ENCODE measurements around the gene GTF3C2.
A peak's percentile ranks its signal among the peaks of the same experiment; 100 is the strongest.
"Not testable (repeated sequence)": the region's sequence is repeated elsewhere in the genome, so short reads cannot be mapped to it uniquely, and the experiment has no call there.

Gene GTF3C2

DNA sequence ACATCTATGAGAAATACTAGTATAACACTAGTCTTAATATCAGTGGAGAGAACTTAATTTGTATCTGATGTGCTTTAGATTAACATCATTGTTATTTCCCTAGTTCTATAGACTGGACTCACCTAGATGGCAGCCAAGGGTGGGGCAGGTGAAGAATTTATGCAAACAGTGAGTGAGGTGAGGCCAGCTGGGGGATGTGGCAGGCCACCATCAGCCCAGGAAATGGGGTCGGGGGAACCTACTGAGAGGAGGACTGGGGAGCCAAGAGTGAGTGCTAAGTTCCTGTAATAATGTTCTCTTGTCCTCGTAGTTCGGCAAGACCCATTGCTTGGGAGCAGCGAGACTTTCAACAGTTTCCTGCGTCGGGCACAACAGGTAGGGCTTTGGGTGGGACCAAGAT, 16.4 kb upstream of the GTF3C2 start:
- FAIRE-seq = no peak

DNA sequence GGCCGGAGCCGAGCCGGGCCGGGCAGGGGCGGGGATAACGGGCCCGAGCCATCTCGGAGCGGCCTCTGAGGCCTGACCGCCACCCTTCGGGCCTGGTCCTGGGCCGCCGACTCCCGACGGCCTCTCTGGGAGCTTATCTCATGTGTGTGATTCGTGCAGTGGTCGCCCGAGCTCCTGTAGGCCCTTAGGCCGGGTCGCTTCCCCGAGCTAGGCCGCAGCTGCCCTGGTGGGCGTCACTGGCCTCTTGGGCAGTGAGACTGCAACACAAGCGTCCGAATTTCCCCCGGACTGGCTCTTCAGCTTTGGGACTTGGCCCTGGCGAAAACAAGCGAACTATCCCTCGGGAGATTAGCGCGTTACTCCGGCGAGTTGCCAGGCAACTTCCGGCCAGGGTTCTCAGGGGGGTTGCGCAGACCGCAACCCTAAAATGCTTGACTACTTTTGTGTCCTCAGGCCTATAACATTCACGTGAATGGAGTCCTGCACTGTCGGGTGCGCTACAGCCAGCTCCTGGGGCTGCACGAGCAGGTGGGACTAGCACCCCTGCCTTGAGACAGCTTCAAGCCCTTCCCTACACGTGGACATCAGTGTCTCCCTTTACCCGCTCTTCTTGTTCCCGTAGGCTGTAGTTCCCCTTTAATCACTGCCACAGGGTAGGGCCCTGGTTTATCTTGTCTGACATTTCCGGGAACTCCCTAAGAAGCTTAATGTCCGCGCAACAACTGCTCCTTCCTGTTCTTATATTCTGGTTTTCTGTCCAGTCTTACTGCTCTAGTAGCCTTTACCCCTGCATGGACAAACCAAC, 14.5 kb upstream of the GTF3C2 start:
- no peak for FAIRE-seq

DNA sequence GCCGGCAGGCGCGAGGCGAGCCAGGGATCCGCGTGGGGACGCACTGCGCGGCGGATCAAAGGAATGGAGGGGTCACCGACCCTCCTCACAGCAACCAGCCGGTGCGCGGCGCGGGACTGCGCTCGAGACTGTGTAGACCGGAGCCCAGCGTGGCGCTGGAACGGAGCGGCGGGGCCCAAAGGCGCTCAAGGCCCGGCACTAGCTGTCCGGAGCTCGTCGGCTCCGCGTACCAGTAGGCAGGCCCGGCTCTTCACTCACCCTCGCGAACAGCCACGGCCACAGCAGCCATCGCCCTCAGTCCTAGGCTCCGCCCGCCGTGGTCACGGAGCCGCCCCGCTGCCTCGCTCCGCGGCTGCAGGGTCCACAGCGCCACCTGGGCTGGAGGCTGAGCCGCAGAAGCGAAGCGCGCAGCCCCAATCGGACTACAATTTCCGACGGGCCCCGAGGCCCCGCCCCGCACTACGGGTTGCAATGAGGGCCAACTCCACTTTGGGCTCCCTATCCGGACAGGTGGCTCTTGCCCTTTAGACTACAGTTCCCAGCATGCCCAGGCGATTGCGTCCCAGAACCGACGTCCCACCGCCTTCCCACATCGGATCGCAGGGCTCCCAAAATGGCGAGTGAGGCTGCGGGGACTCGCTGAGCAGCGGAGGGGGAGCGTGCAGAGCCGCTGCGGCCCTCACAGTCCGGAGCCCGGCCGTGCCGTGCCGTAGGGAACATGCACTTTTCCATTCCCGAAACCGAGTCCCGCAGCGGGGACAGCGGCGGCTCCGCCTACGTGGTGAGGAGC, 13.7 kb upstream of the GTF3C2 start, which contains the start of the genes EIF2B4 and SNX17:
Gene EIF2B4, minus strand, starts transcription at position 313 of the 790 bp plus-strand sequence. Its CDS starts 24 bp downstream, at position 289.
Gene SNX17, plus strand, starts transcription at position 591 of the 790 bp plus-strand sequence. Its CDS starts 128 bp downstream, at position 719.
- FAIRE-seq = peak; percentile 33

DNA sequence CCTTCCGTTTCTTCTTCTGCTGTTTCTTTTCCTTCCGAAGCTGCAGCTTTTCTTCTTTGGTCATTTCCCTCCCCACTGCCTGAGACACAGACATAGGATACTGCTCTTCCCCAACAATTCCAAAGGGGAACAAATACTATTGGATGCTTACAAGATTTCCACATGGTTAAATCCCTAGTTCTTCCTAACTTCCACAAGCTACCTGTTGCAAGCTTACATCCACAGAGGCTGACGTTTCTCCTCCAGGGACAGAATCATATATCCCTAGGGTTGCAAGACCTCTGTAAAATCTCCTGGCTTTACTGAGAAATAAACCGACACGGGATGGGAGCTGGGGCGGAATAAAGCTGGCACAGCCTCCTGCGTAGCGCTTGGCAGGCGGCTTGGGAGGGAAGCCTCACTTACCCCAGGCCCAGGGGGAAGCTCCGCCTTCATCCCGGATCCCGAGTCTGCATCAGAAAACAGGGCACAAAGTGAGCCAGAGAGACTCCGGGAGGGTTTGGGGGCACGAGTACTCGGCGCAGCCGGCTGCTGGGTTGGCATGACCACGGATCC, 13.0 kb upstream of the GTF3C2 start:
- FAIRE-seq = no peak

DNA sequence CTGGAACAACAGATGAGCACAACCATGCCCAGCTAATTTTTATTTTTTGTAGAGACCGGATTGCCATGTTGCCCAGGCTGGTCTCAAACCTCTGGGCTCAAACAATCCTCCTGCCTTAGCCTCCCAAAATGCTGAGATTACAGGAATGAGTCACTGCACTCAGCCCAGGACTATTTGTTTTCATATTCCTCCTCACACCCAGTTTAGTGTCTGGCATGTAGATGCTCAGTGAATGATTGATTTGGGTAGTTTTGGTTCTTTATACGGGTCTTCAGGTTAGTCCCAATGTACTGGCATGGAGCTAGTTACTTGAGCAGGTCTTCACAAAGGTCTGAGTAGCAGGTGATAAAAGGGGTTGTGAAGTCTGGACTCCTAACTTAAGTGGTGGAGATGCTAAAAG, 7.4 kb upstream of the GTF3C2 start:
- no peak for FAIRE-seq

DNA sequence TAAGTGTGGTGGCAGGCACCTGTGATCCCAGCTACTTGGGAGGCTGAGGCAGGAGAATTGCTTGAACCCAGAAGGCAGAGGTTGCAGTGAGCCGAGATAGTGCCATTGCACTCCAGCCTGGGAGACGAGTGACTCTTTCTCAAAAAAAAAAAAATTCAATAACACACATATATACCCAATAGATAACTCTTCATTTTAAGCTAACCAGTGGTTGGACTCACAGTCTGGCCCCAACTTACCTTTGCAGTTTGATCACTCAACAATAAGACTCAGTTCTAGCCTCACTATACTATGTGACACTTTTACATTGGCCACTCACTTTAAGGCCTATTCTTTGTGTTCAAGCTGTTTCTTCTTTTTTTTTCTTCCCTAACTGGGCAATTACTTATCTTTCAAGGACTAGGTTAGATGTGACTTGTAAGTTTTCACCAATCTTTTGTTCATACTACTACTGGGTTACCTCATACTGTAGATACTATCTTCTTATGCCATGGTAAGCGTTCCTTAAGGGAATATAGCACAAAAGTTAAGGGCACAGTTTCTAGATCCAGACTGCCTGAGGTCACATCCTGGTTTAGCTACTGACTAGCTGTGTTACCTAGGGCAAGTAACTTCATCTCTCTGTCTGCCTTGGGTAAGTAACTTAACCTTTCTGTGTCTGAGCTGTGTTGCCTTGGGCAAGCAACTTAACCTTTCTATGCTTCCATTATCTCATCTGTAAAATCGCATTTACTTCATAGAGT, 6.3 kb upstream of the GTF3C2 start:
- no peak for FAIRE-seq

DNA sequence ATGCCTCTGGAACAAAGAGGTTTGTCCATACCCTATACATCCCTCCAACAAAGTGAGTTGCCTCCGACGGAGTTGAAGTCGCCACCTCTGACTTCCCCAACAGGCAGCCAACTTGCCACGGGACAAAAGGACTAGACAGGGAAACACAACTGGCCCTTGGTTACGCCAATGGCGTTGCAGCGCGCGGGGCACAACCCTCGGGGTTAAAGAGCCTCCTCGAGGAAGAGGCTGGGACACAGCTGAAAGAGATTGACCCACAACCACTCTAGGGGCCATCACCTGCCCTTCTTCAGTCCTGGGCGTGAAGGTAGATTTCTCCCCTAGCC, 545 bp downstream of the GTF3C2 start:
- no peak for FAIRE-seq

DNA sequence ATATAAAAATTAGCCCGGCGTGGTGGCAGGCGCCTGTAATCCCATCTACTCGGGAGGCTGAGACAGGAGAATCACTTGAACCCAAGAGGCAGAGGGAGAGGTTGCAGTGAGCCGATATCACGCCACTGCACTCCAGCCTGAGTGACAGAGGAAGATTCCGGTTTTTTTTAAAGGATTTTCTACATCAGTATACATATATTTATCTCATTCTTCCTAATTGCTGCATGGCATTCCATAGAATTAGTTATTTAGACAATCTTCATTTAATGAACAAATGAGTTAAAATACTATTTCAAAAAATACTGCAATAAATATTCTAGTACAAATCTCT, 2.0 kb downstream of the GTF3C2 start:
- no peak for FAIRE-seq

DNA sequence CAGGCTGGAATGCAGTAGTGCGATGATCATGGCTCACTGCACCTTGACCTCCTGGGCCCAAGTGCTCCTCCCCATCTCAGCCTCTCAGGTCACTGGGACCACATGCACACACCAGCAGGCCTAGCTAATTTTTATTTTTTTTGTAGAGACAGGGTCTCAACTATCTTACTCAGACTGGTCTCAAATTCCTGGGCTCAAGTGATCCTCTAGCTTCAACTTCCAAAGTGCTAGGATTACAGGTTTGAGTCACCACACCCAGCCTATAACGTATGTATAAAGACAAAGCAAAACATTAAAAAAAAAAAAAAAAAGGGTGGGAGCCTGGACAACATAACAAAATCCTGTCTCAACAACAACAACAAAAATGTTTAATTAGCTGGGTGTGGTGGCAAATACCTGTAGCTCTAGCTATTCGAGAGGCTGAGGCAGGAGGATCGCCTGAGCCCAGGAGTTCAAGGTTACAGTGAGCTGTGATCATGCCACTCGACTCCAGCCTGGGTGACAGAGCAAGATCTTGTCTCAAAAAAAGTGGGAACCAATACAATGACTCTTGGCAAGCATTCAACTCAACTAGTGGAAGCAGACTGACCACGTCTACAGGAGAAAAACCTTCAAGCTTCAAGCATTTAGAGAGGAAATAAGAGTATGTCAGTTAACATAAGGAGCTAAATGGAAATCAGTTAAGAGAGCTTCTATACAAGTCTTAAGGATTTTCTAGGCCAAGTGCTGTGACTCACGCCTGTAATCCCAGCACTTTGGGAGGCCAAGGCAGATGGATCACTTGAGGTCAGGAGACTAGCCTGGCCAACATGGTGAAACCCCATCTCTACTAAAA, 2.6 kb downstream of the GTF3C2 start:
- no peak for FAIRE-seq

DNA sequence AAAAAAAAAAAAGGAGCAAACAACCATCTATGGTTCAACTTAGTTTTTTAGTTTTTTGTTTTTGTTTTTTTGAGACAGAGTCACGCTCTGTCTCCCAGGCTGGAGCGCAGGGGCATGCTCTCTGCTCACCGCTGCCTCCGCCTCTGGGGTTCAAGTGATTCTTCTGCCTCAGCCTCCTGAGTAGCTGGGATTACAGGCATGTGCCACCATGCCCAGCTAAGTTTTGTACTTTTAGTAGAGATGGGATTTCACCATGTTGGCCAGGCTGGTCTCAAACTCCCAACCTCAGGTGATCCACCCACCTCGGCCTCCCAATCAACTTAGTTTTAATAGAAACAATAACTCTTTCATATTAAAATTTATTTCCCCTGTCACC, 3.2 kb downstream of the GTF3C2 start:
- not testable (repeated sequence) for FAIRE-seq

DNA sequence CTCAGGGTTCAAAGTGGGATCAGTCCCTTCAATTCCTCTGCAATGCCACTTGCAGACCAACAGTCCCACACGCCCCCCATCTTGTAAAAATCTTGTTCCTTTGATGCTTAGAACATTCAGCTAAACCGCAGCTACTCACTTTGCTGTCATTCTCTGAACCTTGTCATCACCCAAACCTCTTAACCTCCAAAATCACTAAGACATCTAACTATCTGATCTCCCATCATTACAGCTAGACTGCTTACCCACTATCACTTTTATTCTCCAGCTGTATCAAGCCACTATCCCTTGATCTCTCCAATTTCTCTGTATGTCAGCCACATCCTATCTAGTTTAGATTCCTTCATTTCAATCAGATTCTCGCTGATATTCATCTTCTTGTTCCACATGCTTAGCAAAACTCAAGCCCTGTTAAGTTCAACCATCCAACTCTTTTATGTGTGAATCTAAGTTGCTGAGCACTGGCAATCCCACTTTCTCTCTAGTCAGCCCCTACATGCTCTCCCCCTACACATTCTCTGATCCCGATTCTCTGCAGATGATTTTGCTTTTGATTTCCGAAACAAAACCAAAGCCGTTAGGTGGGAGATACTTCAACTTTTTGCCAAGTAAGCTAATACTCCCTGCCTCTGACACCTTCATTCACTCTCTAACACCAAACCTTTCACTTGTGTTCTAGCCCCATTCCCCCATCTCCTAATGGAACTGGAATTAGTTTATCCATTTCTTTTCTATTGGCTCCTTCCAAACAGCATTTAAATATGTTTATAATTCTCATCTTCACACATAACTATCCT, 4.6 kb downstream of the GTF3C2 start:
- no peak for FAIRE-seq

DNA sequence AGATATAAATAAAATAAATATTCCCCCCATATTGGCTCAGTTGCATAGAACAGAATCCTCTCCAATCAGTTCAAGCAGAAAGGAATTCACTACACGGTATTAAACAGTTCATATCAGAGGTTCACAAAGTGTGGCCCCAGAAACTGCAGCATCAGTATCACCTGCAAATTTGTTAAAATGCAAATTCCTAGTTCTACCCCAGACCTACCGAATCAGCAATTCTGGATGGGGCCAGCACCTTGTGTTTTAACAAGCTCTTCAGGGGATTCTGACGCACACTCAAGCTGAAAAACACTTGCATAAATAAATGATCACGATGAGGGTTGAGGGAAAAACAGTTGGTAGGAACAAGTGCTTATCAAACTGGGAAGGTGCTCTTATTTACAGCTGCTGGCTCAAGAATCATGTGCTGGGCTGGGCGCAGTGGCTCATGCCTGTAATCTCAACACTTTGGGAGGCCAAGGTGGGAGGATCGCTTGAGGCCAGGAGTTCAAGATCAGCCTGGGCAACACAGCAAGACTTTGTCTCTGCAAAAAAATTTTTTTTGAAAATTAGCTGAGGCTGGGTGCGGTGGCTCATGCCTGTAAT, 6.4 kb downstream of the GTF3C2 start:
- no peak for FAIRE-seq

DNA sequence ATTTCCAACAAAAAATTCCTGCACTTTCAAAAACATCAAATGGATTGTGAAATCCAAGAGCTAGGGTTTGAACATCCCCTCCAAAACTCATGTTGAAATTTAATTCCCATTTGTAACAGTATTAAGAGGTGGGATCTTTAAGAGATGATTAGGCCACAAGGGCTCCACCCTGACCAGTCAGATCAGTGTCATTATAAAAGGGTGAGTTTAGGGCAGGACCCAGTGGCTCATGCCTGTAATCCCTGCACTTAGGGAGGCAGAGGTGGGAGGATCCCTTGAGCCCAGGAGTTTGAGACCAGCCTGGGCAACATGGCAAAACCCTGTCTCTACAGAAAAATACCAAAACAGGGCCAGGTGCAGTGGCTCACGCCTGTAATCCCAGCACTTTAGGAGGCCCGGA, 8.9 kb downstream of the GTF3C2 start:
- no peak for FAIRE-seq

DNA sequence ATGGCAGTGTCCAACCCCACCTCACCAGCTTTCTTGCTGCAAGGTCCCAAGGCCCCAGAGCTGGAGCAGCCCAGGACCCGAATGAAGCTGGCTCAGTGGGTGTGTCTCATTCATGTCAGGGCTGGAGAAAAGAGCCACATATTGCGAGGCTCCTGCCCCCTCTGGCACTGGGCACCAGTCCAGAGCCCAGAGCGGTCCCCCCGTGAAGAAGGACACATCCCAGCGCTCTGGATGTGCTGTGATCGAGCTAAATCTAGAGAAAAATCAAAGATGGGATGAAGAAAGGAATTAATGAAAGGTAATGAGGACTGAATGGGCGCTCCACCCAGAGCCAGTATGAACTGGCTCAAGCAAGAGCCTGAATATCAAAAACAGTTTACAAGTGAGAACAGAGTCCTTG, 20.4 kb downstream of the GTF3C2 start:
- FAIRE-seq = no peak

DNA sequence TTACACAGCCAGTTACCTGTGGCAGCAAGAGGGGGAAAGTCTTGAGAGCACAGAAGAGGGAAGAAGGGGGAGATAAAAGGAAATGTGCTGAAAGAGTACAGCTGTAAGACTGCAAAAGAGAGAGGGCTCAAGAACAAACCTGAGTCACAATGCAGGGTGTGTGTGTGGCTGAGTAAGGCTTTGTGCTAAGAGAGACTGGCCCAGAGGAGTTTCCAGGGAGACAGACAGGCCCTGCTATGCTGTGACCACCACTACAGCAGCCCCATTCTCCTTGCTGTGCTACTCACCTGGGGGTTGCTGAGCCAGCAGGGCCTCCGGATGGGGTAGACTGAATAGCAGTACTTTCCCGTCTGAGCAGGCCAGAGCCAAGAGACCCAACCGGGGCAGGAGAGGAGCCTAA, 21.3 kb downstream of the GTF3C2 start:
- FAIRE-seq = no peak

DNA sequence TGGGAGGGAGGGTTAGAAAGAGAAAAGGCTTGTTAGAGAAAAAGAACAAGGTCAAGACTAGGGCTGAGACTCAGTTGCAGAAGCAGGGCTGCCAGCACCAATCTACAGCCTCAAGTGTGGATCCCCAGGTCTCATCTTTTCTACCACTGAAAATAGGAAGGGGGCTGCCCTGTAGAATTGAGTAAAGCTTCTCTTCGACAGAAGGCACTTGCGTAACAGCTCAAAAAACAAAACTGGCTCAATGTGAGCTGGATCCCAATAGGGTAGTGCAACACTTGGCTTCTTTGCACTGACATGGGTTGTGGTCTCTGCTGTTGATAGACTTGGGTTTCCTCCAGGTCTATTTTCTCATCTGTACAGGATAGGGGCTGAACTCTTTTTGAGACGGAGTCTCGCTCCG, 31.8 kb downstream of the GTF3C2 start:
- FAIRE-seq = no peak

DNA sequence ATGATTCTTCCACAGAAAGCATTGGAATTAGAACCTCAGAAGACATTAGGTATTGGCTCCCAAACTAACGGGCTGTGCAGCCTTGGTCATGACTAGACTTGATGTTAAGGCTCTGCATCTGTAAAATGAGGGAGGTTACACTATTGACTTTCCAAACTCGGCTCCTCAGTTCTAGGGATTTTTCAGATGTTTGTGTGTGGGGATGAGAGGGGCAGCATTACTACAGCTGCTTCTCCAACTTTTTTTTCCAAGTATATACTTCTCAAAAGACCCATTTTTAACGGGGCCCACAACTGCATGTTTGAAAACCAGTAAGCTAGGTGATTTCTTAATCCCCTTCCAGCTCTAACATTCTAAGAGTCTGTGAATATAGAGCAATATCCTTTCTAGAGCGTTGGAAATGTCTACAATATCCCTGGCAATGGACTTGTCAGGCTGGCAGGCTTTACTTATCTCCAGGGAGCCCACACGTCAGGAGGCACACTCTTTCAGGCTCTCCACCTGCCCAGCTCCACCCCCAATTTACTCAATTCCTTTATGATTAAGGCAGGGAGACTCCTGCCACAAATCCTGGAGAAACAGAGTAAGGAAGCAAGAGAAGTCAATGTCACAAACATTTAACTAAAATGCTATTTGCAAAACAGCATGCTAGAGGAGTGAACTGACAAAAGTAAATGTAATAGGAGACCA, 32.8 kb downstream of the GTF3C2 start:
- FAIRE-seq = no peak

DNA sequence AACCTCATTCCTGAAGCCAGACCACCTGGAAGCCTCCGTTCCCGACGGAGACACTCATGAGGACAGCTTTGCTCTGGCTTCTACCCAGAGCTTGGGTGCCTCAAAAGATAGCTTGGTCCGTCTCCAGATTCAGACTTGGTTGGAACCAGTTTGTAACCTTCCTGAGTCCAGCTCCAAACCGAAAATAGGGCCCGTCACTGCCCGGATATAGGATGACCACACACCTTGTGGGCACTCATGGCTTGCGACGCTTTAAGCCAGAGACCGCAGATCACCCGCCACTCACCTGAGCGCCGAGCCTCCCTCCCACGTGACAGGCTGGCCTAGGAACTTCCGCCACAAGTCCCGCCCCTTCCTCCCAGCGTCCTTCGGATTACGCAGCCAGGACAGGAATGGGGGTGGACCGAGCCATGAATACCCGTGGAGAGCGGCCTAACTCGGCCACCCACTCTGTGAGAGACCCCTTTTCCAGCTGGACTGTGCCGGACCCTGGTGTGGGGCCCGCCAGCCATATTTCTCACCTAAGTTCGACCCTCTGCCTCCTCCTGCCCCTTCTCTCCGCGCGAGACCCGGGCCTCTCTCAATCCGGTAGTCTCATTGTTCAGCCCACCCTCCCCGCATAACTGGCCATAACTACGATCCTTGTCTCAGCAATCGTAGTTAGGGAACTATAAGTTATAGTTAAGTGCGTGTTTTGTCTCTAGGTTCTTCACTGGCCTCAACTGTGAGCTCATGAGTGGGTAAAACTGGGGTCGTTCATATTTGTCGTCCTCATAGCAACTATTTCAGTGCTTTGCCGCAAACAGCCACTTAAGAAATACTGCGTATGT, 33.6 kb downstream of the GTF3C2 start, which contains the start of gene MPV17:
Gene MPV17, minus strand, starts transcription at position 332 of the 830 bp plus-strand sequence. CDS start 580 bp downstream, outside the sequence.
- no peak for FAIRE-seq

DNA sequence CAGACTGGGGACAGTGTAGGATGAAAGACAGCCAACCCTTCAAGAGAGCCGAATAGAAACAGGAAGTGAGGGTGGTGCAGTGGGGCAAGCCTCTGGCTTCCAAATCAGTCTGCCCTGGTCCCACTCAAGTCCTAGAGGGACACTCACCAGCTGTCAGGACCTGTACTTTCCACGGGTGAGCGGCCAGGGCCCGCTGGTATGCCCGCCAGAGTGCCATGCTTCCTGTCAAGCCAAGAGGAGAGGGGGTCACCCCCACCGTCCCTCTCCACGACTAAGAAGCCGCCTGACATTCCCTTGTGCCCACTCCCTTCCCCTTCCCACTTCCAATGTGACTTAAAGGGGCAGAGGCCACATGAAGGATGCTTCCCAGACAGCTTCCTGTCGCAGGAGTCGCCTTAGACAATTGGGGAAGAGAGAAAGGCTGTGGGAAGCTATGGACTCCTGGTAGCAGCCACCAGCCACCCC, 34.2 kb downstream of the GTF3C2 start:
- FAIRE-seq = no peak

Data from colon (tissue), 2 donors.